T-cell (primary cell): ENCODE measurements around the gene HAP1. TPM values are rescaled to one million over a fixed set of nuclear protein-coding genes. Genes with fewer than 3 reads are reported as not detected.
"Not testable (repeated sequence)": the region's sequence is repeated elsewhere in the genome, so short reads cannot be mapped to it uniquely, and the experiment has no call there.

Source experiments
- ATAC-seq, 4 experiments: fragments of 200-7000 bp in 3 of 4; fragments of 150-1000 bp in 1 of 4; cut with Tn5 transposase; replicated peaks in 1 of 4; 1 replicate in 3 of 4; 2 replicates in 1 of 4; pipeline ENCODE4 v1.10.0; 2021; ENCODE audit warnings: moderate library complexity in 3 of 4, mild to moderate bottlenecking in 2 of 4, moderate number of reproducible peaks in 1 of 4
- CTCF ChIA-PET, 2 donors: fragments of 300-600 bp; sonication (Branson Sonifier 250); formaldehyde crosslinking; loops; one replicate each; lab custom pipeline; 2022; ENCODE audit warnings: antibody characterized with exemption in 2 of 2; lab: Charles Lee
- POLR2A ChIA-PET, 2 donors: fragments of 300-600 bp; sonication (Branson Sonifier 250); formaldehyde crosslinking; loops; one replicate each; lab custom pipeline; 2022; ENCODE audit warnings: antibody characterized with exemption in 2 of 2; lab: Charles Lee
- DNase-seq, 35 experiments: peaks; one replicate each; pipeline versions ENCODE4 v3.0.0 to v3.0.0-alpha.2; 2013 to 2023
- H3K27ac ChIP-seq: one replicate; pipeline ENCODE4 v1.5.1; 2013; ENCODE audit warnings: low read length
- H3K27me3 ChIP-seq, 2 experiments: replicated peaks in 1 of 2; 1 replicate in 1 of 2; 2 replicates in 1 of 2; pipeline versions ENCODE4 v1.6.1 to v1.7.0; 2013; ENCODE audit warnings: low read length in 1 of 2, mixed read lengths in 1 of 2; ENCODE audit not compliant: control insufficient read depth in 2 of 2, insufficient read depth in 2 of 2; ENCODE audit errors: extremely low read depth in 1 of 2
- H3K36me3 ChIP-seq, 2 donors: 1 replicate in 1 of 2; 2 replicates in 1 of 2; pipeline versions ENCODE4 v1.6.1 to v1.7.0; 2013; ENCODE audit warnings: low read length in 1 of 2; ENCODE audit not compliant: control insufficient read depth in 2 of 2, insufficient read depth in 1 of 2; ENCODE audit errors: extremely low read depth in 1 of 2
- H3K4me1 ChIP-seq, 2 experiments: 1 replicate in 1 of 2; 2 replicates in 1 of 2; pipeline versions ENCODE4 v1.6.1 to v1.7.0; 2013; ENCODE audit warnings: low read length in 2 of 2, mixed read lengths in 1 of 2; ENCODE audit not compliant: insufficient read depth in 2 of 2, control insufficient read depth in 1 of 2; ENCODE audit errors: extremely low read depth in 1 of 2
- H3K4me3 ChIP-seq, 2 donors: 1 replicate in 1 of 2; 2 replicates in 1 of 2; pipeline versions ENCODE4 v1.5.1 to v1.7.0; 2013; ENCODE audit warnings: mild to moderate bottlenecking in 2 of 2, low read length in 1 of 2, moderate library complexity in 1 of 2; ENCODE audit not compliant: control insufficient read depth in 1 of 2; ENCODE audit errors: extremely low read depth in 1 of 2
- H3K9me3 ChIP-seq: 2 replicates; pipeline ENCODE4 v1.7.0; 2013
- H3K27ac Mint-ChIP-seq, 2 donors: one replicate each; pipeline ENCODE4 v1.8.0; 2020 to 2021; ENCODE audit warnings: mild to moderate bottlenecking in 2 of 2, mixed read lengths in 2 of 2
- H3K27me3 Mint-ChIP-seq, 2 donors: one replicate each; pipeline ENCODE4 v1.8.0; 2021 to 2022; ENCODE audit warnings: mixed read lengths in 2 of 2
- H3K36me3 Mint-ChIP-seq: one replicate; pipeline ENCODE4 v1.8.0; 2021; ENCODE audit warnings: mixed read lengths
- H3K4me1 Mint-ChIP-seq, 3 donors: one replicate each; pipeline ENCODE4 v1.8.0; 2020 to 2022; ENCODE audit warnings: mixed read lengths in 3 of 3, mild to moderate bottlenecking in 1 of 3
- H3K4me3 Mint-ChIP-seq, 3 donors: one replicate each; pipeline ENCODE4 v1.8.0; 2020 to 2022; ENCODE audit warnings: mild to moderate bottlenecking in 3 of 3, mixed read lengths in 3 of 3, moderate library complexity in 3 of 3
- H3K9me3 Mint-ChIP-seq, 3 donors: one replicate each; pipeline ENCODE4 v1.8.0; 2020 to 2022; ENCODE audit warnings: mixed read lengths in 3 of 3
- WGBS: methylation state at CpG from one replicate; pipeline ENCODE4 v1.1.5; 2013; ENCODE audit warnings: missing lambda C conversion rate; ENCODE audit not compliant: insufficient coverage; 5-methylcytosine and 5-hydroxymethylcytosine counted together
- total RNA-seq, 35 experiments: library from RNA in 6 of 35; stranded (reverse) in 6 of 35; fragments of 120-200 nt in 1 of 35; gene quantifications; one replicate each; pipeline versions ENCODE4 v1.2.1 to v1.2.4 and lab custom pipeline; 2013 to 2026

The HAP1 gene
- total RNA-seq, 5 donors from 2014 or later (not counting 1 experiment from before 2014, with no cell fraction given), result 0.49 to 0.63 (median 0.53) TPM; not detected in 2

DNA sequence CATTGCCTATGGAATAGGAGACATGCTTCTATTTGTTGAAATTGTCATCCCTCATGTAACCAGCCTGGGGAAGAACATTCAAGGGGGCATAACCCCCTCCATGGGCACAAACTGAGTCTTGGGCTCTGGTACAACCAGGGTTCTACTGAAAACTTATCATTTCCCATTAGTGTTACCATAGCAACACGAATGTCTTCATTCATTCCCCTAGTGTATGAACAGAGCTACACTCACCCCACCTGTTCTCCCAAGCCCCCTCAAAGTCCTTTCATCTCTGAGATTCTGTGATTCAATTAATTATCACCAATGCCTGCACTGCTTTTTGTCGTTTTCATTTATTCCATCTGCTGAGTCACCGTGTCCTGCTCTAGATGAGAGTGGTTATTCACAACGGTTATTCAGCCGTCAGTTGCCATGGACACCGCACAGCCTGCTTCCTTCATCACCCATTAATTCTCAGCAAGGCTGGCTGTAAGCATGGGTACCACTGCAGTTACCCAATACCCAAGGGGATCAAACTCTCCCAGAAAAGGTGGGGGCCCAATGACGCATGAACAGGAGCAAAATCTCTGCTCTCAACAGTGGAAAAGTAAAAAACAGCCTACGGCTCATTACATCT, 23.9 kb downstream of the HAP1 start:
- POLR2A ChIA-PET, result no interaction called here
- no peak for DNase-seq

GRCh38 chr17:41707803-41708669, 26.4 kb downstream of the HAP1 start:
- Histone ChIP-seq H3K4me1 (no peaks in the 10 kb centered on the region), H3K36me3 (no peaks in the 10 kb centered on the region), H3K4me3 (no peak overlapping the region), H3K27ac (no peak overlapping the region), H3K9me3 (no peaks in the 10 kb centered on the region), H3K27me3 (peaks cover 0 to 28% of the 10 kb centered on the region in 2 experiments)
- ATAC-seq, result no peak
- ChIA-PET POLR2A (no interaction called here), CTCF (interaction anchor here (0.7 to 1.3 kb wide), 4 partner anchors 12 to 159 kb away, joined by 3 to 6 read pairs (median 4); no protein-coding TSS in a partner anchor)
- Mint-ChIP-seq H3K36me3 (no peaks in the 10 kb centered on the region), H3K4me3 (no peak overlapping the region), H3K9me3 (no peaks in the 10 kb centered on the region), H3K4me1 (no peaks in the 10 kb centered on the region), H3K27me3 (peaks cover 18 to 27% of the 10 kb centered on the region in 2 donors), H3K27ac (no peak overlapping the region)
- no peak for DNase-seq
- WGBS, result 89% methylated on average over 7 of the region's 10 CpGs

More for the DNA sequence above, 23.9 kb downstream of the HAP1 start:
- no peak overlapping the region for H3K4me3 Mint-ChIP-seq
- Histone ChIP-seq H3K4me3 (no peak overlapping the region), H3K9me3 (no peaks in the 10 kb centered on the region), H3K27ac (no peak overlapping the region), H3K36me3 (no peaks in the 10 kb centered on the region), H3K4me1 (no peaks in the 10 kb centered on the region), H3K27me3 (peaks cover 0 to 28% of the 10 kb centered on the region in 2 experiments)
- CTCF ChIA-PET, result no interaction called here
- no peak for ATAC-seq
- WGBS, result 52% methylated on average over 4 of the region's 8 CpGs
- no peaks in the 10 kb centered on the region for H3K4me1 Mint-ChIP-seq
- no peaks in the 10 kb centered on the region for H3K36me3 Mint-ChIP-seq
- no peaks in the 10 kb centered on the region for H3K9me3 Mint-ChIP-seq
- H3K27me3 Mint-ChIP-seq, result peaks cover 15 to 23% of the 10 kb centered on the region in 2 donors
- H3K27ac Mint-ChIP-seq, result no peak overlapping the region

GRCh38 chr17:41705271-41705991, 29.0 kb downstream of the HAP1 start:
- CTCF ChIA-PET, result interaction anchor here in 1 of 2 donors (0.6 kb wide), 1 partner anchor 9 kb away, joined by 3 read pairs; no protein-coding TSS in a partner anchor

DNA sequence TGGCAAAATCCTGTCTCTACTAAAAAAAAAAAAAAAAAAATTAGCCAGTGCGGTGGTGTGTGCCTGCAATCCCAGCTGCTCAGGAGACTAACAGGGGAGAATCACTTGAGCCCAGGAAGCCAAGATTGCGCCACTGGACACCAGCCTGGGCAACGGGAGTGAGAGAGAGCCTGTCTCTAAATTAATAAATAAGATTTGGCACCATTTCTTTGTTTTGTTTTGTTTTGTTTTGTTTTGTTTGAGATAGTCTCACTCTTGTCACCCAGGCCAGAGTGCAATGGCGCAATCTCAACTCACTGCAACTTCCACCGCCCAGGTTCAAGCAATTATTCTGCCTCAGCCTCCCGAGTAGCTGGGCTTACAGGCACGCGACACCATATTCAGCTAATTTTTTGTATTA, 31.7 kb downstream of the HAP1 start:
- Mint-ChIP-seq H3K4me3 (no peak overlapping the region), H3K27me3 (peaks cover 3 to 4% of the 10 kb centered on the region in 2 donors), H3K4me1 (peaks cover 0 to 8% (median 7%) of the 10 kb centered on the region in 3 donors), H3K27ac (no peak overlapping the region), H3K9me3 (no peaks in the 10 kb centered on the region), H3K36me3 (no peaks in the 10 kb centered on the region)
- no peak overlapping the region for H3K27ac ChIP-seq
- H3K4me3 ChIP-seq, result no peak overlapping the region
- no peak for ATAC-seq
- no peaks in the 10 kb centered on the region for H3K9me3 ChIP-seq
- POLR2A ChIA-PET, result no interaction called here
- H3K36me3 ChIP-seq, result no peaks in the 10 kb centered on the region
- WGBS, result 100% methylated on average over 1 of the region's 8 CpGs
- CTCF ChIA-PET, result interaction anchor here in 1 of 2 donors (0.7 kb wide), 1 partner anchor 14 kb away, joined by 4 read pairs; no protein-coding TSS in a partner anchor
- no peaks in the 10 kb centered on the region for H3K4me1 ChIP-seq
- DNase-seq, result no peak
- H3K27me3 ChIP-seq, result peaks cover 0 to 9% of the 10 kb centered on the region in 2 experiments

More at GRCh38 chr17:41705271-41705991, 29.0 kb downstream of the HAP1 start:
- H3K27me3 Mint-ChIP-seq, result peaks cover 10% of the 10 kb centered on the region in 2 donors
- no peaks in the 10 kb centered on the region for H3K9me3 Mint-ChIP-seq
- ATAC-seq, result no peak
- no peak overlapping the region for H3K27ac ChIP-seq
- no peaks in the 10 kb centered on the region for H3K4me1 ChIP-seq
- peaks cover 0 to 8% (median 7%) of the 10 kb centered on the region in 3 donors for H3K4me1 Mint-ChIP-seq
- no peak overlapping the region for H3K27ac Mint-ChIP-seq
- H3K27me3 ChIP-seq, result peaks cover 0 to 9% of the 10 kb centered on the region in 2 experiments
- WGBS, result 82% methylated on average over 9 of the region's 13 CpGs
- POLR2A ChIA-PET, result no interaction called here
- no peaks in the 10 kb centered on the region for H3K36me3 ChIP-seq
- H3K4me3 ChIP-seq, result no peak overlapping the region
- no peak overlapping the region for H3K4me3 Mint-ChIP-seq
- no peak for DNase-seq
- H3K36me3 Mint-ChIP-seq, result no peaks in the 10 kb centered on the region
- H3K9me3 ChIP-seq, result no peaks in the 10 kb centered on the region

- ATAC-seq, H3K9me3 ChIP-seq, H3K4me3 ChIP-seq, POLR2A ChIA-PET, H3K9me3 Mint-ChIP-seq, H3K36me3 ChIP-seq, H3K27me3 ChIP-seq, H3K27ac ChIP-seq, H3K36me3 Mint-ChIP-seq, H3K4me1 ChIP-seq, H3K27me3 Mint-ChIP-seq, H3K4me3 Mint-ChIP-seq, CTCF ChIA-PET, DNase-seq: not testable (repeated sequence)
- no CpG with 5 or more reads among the region's 3 CpGs for WGBS
- H3K4me1 Mint-ChIP-seq, result peaks cover 8 to 15% (median 14%) of the 10 kb centered on the region in 3 donors
- peak overlapping the region in 1 of 2 donors; percentile 4 for H3K27ac Mint-ChIP-seq
Measured at GRCh38 chr17:41700843-41701242, 33.6 kb downstream of the HAP1 start.
